ENCODE results near the gene NPR3.

DNA sequence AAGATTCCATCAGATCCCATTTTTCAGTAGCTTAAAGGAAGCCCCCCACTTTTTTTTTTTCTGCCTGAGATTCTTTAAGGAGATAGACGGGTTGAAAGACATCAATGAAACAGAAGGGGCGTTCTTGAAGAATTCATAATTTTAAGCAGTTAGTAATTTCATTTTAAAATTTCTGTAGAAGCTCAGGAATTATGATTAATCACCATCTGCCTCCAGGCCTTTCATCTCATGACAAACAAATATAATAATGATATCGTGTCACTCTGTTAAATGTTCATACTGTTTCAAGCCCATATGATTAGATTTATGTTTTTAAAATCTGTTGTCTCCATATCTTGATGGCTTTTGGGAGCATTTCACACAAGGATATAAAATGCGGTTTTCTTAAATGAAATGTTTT, 75.2 kb downstream of the NPR3 start:
- no peak for TF ChIP-seq CTCF (IDR thresholded peaks at IDR 0.05; ENCODE audit: extremely low read depth in 1 of 2, insufficient read depth in 1 of 2, low read depth in 1 of 2, low read length in 2 of 2)
- no peak for TF ChIP-seq MAX (IDR thresholded peaks at IDR 0.05; ENCODE audit: insufficient read depth, insufficient read length)
- no peak for TF ChIP-seq POLR2A (IDR thresholded peaks at IDR 0.05; ENCODE audit: low read depth, low read length)
- TF ChIP-seq FOS (IDR thresholded peaks at IDR 0.05; ENCODE audit: borderline replicate concordance, insufficient read depth, low read length) = no peak

All from endothelial cell of umbilical vein (primary cell).